Omental fat pad (tissue), 4 donors: Measurements from ENCODE around the gene CAMK4. TPM values are rescaled to one million over a fixed set of nuclear protein-coding genes. Genes with fewer than 3 reads are reported as not detected.

Experiments used
- ATAC-seq: fragments of 150-250 bp; one replicate; pipeline ENCODE4 v1.9.1; 2016; ENCODE audit warnings: mild to moderate bottlenecking, moderate library complexity; ENCODE audit not compliant: low FRiP score
- DNase-seq: peaks from one replicate; pipeline ENCODE4 v3.0.0-alpha.2; 2019; ENCODE audit warnings: low spot score
- total RNA-seq, 4 donors: library from RNA; depleted of rRNA; stranded (reverse); fragments of >200 nt; gene quantifications; one replicate each; pipeline ENCODE4 v1.1.0, GENCODE V29; 2016
- TF ChIP-seq, protein P1 (sequence below), 3 donors: fragments of 450-650 bp; IDR thresholded peaks; one replicate each; pipeline ENCODE4 v1.5.1; 2016 to 2017; ENCODE audit warnings: antibody characterized with exemption in 3 of 3, mild to moderate bottlenecking in 3 of 3, moderate library complexity in 2 of 3

Gene CAMK4
- 1 to 10 TPM in 2 of 4 donors, under 1 TPM in 2; 0.44 to 3.8 (median 1.7) TPM for total RNA-seq

- ATAC-seq (peak; percentile 87), DNase-seq (no peak)
- TF ChIP-seq, protein P1, sequence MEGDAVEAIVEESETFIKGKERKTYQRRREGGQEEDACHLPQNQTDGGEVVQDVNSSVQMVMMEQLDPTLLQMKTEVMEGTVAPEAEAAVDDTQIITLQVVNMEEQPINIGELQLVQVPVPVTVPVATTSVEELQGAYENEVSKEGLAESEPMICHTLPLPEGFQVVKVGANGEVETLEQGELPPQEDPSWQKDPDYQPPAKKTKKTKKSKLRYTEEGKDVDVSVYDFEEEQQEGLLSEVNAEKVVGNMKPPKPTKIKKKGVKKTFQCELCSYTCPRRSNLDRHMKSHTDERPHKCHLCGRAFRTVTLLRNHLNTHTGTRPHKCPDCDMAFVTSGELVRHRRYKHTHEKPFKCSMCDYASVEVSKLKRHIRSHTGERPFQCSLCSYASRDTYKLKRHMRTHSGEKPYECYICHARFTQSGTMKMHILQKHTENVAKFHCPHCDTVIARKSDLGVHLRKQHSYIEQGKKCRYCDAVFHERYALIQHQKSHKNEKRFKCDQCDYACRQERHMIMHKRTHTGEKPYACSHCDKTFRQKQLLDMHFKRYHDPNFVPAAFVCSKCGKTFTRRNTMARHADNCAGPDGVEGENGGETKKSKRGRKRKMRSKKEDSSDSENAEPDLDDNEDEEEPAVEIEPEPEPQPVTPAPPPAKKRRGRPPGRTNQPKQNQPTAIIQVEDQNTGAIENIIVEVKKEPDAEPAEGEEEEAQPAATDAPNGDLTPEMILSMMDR (IDR thresholded peaks at IDR 0.05) = no peak
Observed at GRCh38 chr5:111223787-111224560, at the start of gene CAMK4. Gene CAMK4, plus strand, starts transcription at chr5:111224384. Its CDS starts 100 bp downstream, at chr5:111224484.

DNA sequence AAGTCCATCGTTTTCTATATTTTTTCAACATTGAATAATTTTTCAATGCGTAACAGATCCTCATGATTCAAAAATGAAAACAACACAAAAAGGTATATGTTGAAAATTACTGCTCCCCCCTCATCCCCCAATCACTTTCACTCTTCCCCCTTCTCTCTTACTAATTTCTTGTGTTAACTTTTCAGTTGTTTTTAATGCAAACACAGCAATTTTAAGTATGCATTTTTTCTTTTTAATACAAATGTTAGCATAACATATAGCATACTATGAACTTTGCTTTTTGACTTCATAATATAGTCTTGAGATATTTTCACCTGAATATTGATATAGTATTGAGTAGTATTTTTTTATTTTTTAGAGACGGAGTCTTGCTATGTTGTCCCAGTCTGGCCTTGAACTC is 41.1 kb upstream of the CAMK4 start:
- DNase-seq = no peak
- ATAC-seq = no peak
- TF ChIP-seq, protein P1 (IDR thresholded peaks at IDR 0.05) = no peak

DNA sequence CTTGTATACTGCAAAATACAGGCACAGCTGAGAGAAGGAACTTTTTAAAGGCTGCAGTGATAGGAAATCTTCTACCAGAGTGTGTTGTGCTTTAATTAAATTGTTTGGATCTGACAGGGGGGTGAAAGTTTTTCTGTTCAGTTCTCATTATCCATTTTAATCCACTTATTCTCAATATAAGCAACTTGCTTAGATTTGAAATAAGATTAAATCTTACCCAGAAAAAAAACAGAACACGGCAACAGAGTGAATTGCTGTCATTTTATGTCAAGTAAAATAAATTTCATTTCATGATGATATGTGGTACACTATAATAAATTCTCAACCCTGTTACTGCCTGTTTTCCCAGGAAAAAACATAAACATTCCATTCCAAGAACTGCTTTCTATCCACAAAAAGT is 37.1 kb upstream of the CAMK4 start:
- TF ChIP-seq, protein P1 (IDR thresholded peaks at IDR 0.05) = no peak
- no peak for ATAC-seq
- no peak for DNase-seq

GRCh38 chr5:111194053-111194452 is 30.1 kb upstream of the CAMK4 start:
- DNase-seq (no peak), ATAC-seq (no peak)
- TF ChIP-seq, protein P1 (IDR thresholded peaks at IDR 0.05) = no peak

DNA sequence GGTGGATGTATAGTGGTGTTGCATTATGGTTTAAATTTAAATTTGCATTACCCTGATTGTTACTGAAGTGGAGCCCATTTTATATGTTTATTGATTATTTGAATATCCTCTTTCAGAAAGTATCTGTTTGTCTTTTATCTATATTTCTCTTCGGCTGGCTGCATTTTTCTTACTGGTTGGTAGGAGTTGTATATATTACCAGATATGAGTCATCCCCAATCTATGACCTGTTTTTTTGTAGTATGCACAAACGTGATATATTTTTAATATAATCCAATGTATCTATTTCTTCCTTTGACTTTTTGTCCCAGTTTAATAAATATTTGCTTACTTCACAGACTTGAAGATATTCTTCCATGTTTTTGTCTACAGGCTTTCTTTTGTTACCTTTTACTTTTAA is 29.3 kb upstream of the CAMK4 start:
- TF ChIP-seq, protein P1 (IDR thresholded peaks at IDR 0.05) = no peak
- no peak for ATAC-seq
- no peak for DNase-seq

GRCh38 chr5:111197523-111197922 is 26.7 kb upstream of the CAMK4 start:
- DNase-seq (no peak), ATAC-seq (no peak)
- TF ChIP-seq, protein P1 (IDR thresholded peaks at IDR 0.05) = no peak
